ENCODE data around the gene DNAH5.

GRCh38 chr5:13746026-13746425 lies 198.5 kb downstream of the DNAH5 start:
- TF ChIP-seq CTCF (IDR thresholded peaks at IDR 0.05) (no peak), POLR2A (IDR thresholded peaks at IDR 0.05) (no peak)
